SK-N-SH treated with all-trans-retinoic acid at 6 μM for 48 hours (cell line): ENCODE measurements around the gene ANKRD39.

ENCODE experiments used
- ATAC-seq: fragments of 200-7000 bp; cut with Tn5 transposase; 3 replicates; pipeline ENCODE4 v1.9.1; 2020; ENCODE audit warnings: mild to moderate bottlenecking, moderate library complexity
- ARNTL ChIP-seq: fragments of 450-650 bp; formaldehyde crosslinking; IDR thresholded peaks from 2 replicates; pipeline ENCODE4 v1.5.0; 2020; ENCODE audit warnings: low read depth, mild to moderate bottlenecking, moderate library complexity, borderline replicate concordance
- BACH2 ChIP-seq: fragments of 250-450 bp; sonication (Bioruptor Pico); IDR thresholded peaks from 2 replicates; pipeline ENCODE4 v1.9.0; 2021; ENCODE audit warnings: mild to moderate bottlenecking, borderline replicate concordance
- CSDC2 ChIP-seq: fragments of 250-450 bp; sonication (Bioruptor Pico); IDR thresholded peaks from 2 replicates; pipeline ENCODE4 v1.5.0; 2020; ENCODE audit warnings: mild to moderate bottlenecking, moderate library complexity
- ESRRG ChIP-seq: fragments of 250-450 bp; sonication (Bioruptor Pico); IDR thresholded peaks from 2 replicates; pipeline ENCODE4 v1.6.1; 2021; ENCODE audit warnings: mild to moderate bottlenecking
- GLIS3 ChIP-seq: fragments of 250-450 bp; sonication (Bioruptor Pico); IDR thresholded peaks from 2 replicates; pipeline ENCODE4 v1.5.0; 2020; ENCODE audit warnings: mild to moderate bottlenecking, moderate library complexity
- ISL1 ChIP-seq: fragments of 250-450 bp; sonication (Bioruptor Pico); IDR thresholded peaks from 2 replicates; pipeline ENCODE4 v2.1.2; 2022; ENCODE audit warnings: mild to moderate bottlenecking, moderate library complexity
- OSR1 ChIP-seq: fragments of 250-450 bp; sonication (Bioruptor Pico); IDR thresholded peaks from 2 replicates; pipeline ENCODE4 v1.8.0; 2022; ENCODE audit warnings: moderate library complexity, mild to moderate bottlenecking, inconsistent platforms
- POU6F1 ChIP-seq: fragments of 250-450 bp; sonication (Bioruptor Pico); IDR thresholded peaks from 2 replicates; pipeline ENCODE4 v1.8.0; 2021; ENCODE audit warnings: low read depth, mild to moderate bottlenecking, moderate library complexity, borderline replicate concordance
- PPARA ChIP-seq: fragments of 250-450 bp; sonication (Bioruptor Pico); IDR thresholded peaks from 2 replicates; pipeline ENCODE4 v1.5.0; 2020; ENCODE audit warnings: mild to moderate bottlenecking, borderline replicate concordance
- RARB ChIP-seq: fragments of 250-450 bp; sonication (Bioruptor Pico); IDR thresholded peaks from 2 replicates; pipeline ENCODE4 v1.8.0; 2021; ENCODE audit warnings: mild to moderate bottlenecking, moderate library complexity
- SNAI2 ChIP-seq: fragments of 250-450 bp; sonication (Bioruptor Pico); IDR thresholded peaks from 2 replicates; pipeline ENCODE4 v1.5.0; 2020; ENCODE audit warnings: mild to moderate bottlenecking, moderate library complexity
- TCF4 ChIP-seq: fragments of 250-450 bp; sonication (Bioruptor Pico); IDR thresholded peaks from 2 replicates; pipeline ENCODE4 v1.8.0; 2021; ENCODE audit warnings: mild to moderate bottlenecking, moderate library complexity, borderline replicate concordance
- TSHZ2 ChIP-seq: fragments of 250-450 bp; sonication (Bioruptor Pico); IDR thresholded peaks from 2 replicates; pipeline ENCODE4 v1.5.0; 2020; ENCODE audit warnings: mild to moderate bottlenecking, moderate library complexity
- ZC3H10 ChIP-seq: fragments of 250-450 bp; sonication (Bioruptor Pico); IDR thresholded peaks from 2 replicates; pipeline ENCODE4 v1.5.1; 2021; ENCODE audit warnings: mild to moderate bottlenecking, moderate library complexity
- ZFP30 ChIP-seq: fragments of 450-650 bp; formaldehyde crosslinking; IDR thresholded peaks from 2 replicates; pipeline ENCODE4 v1.5.0; 2022; ENCODE audit warnings: mild to moderate bottlenecking, moderate library complexity
- ZNF565 ChIP-seq: fragments of 450-650 bp; formaldehyde crosslinking; conservative IDR thresholded peaks from 2 replicates; pipeline ENCODE4 v1.5.0; 2020; ENCODE audit warnings: low read depth, mild to moderate bottlenecking, moderate library complexity
- ZNF8 ChIP-seq: fragments of 450-650 bp; formaldehyde crosslinking; IDR thresholded peaks from 2 replicates; pipeline ENCODE4 v1.5.0; 2020; ENCODE audit warnings: mild to moderate bottlenecking, moderate library complexity
- TF ChIP-seq, protein P1 (sequence below): fragments of 250-450 bp; sonication (Bioruptor Pico); IDR thresholded peaks from 2 replicates; pipeline ENCODE4 v1.5.1; 2020; ENCODE audit warnings: low read depth, mild to moderate bottlenecking, moderate library complexity
- TF ChIP-seq, protein P2 (sequence below): fragments of 250-450 bp; sonication (Bioruptor Pico); IDR thresholded peaks from 2 replicates; pipeline ENCODE4 v1.8.0; 2020; ENCODE audit warnings: mild to moderate bottlenecking, moderate library complexity, borderline replicate concordance

The ANKRD39 gene

GRCh38 chr2:96867756-96868554 lies 10.1 kb upstream of the ANKRD39 start:
- peak; percentile 3 for ATAC-seq

DNA sequence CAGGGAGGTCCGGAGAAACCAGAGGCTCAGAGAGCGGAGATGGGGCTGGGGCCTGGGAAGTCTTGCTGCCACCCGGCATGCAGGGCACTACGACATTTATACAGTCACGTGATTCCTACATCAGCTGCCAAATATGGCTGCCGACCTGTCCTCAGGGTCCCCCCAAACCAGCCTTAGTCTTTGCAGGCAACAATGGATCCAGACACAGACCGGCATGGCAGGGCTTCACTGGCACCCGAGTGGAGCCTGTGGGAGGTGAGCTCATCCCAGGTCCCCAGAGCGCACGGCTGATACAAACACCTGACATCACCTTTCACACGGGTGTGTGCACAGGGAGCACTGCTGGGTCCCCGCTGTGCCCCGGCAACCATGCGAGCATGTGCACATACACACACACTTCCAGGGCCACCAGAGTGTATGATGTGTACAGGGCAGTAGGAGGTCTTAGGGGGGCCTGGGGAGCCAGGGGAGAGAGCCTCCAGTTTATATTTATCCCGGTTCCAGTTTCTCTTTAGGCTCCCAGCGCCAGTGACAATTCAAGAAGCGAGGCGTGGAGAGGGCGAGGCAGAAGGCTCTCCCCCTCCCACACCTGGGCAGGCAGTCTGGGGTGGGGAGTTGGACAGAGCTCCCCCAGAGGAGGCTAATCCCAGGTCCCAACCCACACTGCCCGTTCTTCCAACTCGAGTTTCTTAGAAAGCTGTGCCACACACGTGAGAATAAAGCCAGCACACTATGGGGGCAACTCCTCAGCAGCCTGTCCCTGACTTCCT lies 9.4 kb upstream of the ANKRD39 start:
- ATAC-seq = no peak
- TF ChIP-seq ZFP30 (CRISPR knock-in tag) (no peak), ISL1 (CRISPR knock-in tag) (no peak), PPARA (no peak), OSR1 (CRISPR knock-in tag) (no peak), POU6F1 (CRISPR knock-in tag) (no peak), ZC3H10 (CRISPR knock-in tag) (no peak), ARNTL (no peak), ESRRG (CRISPR knock-in tag) (no peak), TCF4 (CRISPR knock-in tag) (no peak), RARB (CRISPR knock-in tag) (no peak), BACH2 (CRISPR knock-in tag) (no peak), CSDC2 (CRISPR knock-in tag) (no peak), SNAI2 (no peak), ZNF8 (CRISPR knock-in tag) (no peak), ZNF565 (CRISPR knock-in tag) (no peak), GLIS3 (no peak)
- TF ChIP-seq, protein P1, sequence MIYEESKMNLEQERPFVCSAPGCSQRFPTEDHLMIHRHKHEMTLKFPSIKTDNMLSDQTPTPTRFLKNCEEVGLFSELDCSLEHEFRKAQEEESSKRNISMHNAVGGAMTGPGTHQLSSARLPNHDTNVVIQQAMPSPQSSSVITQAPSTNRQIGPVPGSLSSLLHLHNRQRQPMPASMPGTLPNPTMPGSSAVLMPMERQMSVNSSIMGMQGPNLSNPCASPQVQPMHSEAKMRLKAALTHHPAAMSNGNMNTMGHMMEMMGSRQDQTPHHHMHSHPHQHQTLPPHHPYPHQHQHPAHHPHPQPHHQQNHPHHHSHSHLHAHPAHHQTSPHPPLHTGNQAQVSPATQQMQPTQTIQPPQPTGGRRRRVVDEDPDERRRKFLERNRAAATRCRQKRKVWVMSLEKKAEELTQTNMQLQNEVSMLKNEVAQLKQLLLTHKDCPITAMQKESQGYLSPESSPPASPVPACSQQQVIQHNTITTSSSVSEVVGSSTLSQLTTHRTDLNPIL (CRISPR knock-in tag) = no peak
- TF ChIP-seq, protein P2, sequence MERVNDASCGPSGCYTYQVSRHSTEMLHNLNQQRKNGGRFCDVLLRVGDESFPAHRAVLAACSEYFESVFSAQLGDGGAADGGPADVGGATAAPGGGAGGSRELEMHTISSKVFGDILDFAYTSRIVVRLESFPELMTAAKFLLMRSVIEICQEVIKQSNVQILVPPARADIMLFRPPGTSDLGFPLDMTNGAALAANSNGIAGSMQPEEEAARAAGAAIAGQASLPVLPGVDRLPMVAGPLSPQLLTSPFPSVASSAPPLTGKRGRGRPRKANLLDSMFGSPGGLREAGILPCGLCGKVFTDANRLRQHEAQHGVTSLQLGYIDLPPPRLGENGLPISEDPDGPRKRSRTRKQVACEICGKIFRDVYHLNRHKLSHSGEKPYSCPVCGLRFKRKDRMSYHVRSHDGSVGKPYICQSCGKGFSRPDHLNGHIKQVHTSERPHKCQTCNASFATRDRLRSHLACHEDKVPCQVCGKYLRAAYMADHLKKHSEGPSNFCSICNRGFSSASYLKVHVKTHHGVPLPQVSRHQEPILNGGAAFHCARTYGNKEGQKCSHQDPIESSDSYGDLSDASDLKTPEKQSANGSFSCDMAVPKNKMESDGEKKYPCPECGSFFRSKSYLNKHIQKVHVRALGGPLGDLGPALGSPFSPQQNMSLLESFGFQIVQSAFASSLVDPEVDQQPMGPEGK = no peak

More at GRCh38 chr2:96867756-96868554, 10.1 kb upstream of the ANKRD39 start:
- TF ChIP-seq ISL1 (CRISPR knock-in tag) (no peak), TSHZ2 (CRISPR knock-in tag) (no peak), TCF4 (CRISPR knock-in tag) (no peak), CSDC2 (CRISPR knock-in tag) (no peak), ZFP30 (CRISPR knock-in tag) (no peak), PPARA (no peak), BACH2 (CRISPR knock-in tag) (no peak), ZNF565 (CRISPR knock-in tag) (no peak)
- TF ChIP-seq, protein P2 = no peak
- TF ChIP-seq, protein P1 (CRISPR knock-in tag) = no peak
